Naive thymus-derived CD8-positive, alpha-beta T cell (primary cell): ENCODE results near the gene RAB7A. TPM values are rescaled to one million over a fixed set of nuclear protein-coding genes. Genes with fewer than 3 reads are reported as not detected.

ENCODE experiments used
- ATAC-seq, 2 donors: fragments of 150-1000 bp; cut with Tn5 transposase in 1 of 2; sonication (Bioruptor Pico), chemical (Tn5 transposase) in 1 of 2; 1 replicate in 1 of 2; 2 replicates in 1 of 2; pipeline ENCODE4 v1.10.0; 2021; ENCODE audit warnings: mild to moderate bottlenecking in 2 of 2, moderate library complexity in 2 of 2
- POLR2A ChIA-PET: fragments of 350-600 bp; sonication (Branson Sonifier 250); formaldehyde crosslinking; loops from one replicate; lab custom pipeline; 2021; ENCODE audit warnings: antibody characterized with exemption; lab: Charles Lee
- DNase-seq, 10 donors: peaks; one replicate each; pipeline versions ENCODE4 v3.0.0 to v3.0.0-alpha.2; 2020 to 2022
- H3K27ac Mint-ChIP-seq, 10 donors: one replicate each; pipeline ENCODE4 v1.8.0; 2020 to 2022; ENCODE audit warnings: mild to moderate bottlenecking in 10 of 10, mixed read lengths in 10 of 10, moderate library complexity in 4 of 10, inconsistent platforms in 1 of 10
- H3K27me3 Mint-ChIP-seq, 5 donors: one replicate each; pipeline ENCODE4 v1.8.0; 2021 to 2022; ENCODE audit warnings: mixed read lengths in 5 of 5
- H3K36me3 Mint-ChIP-seq, 3 donors: one replicate each; pipeline ENCODE4 v1.8.0; 2020 to 2022; ENCODE audit warnings: mixed read lengths in 3 of 3, mild to moderate bottlenecking in 2 of 3, inconsistent platforms in 1 of 3
- H3K4me1 Mint-ChIP-seq, 4 donors: one replicate each; pipeline ENCODE4 v1.8.0; 2021 to 2022; ENCODE audit warnings: mixed read lengths in 4 of 4
- H3K4me3 Mint-ChIP-seq, 10 donors: one replicate each; pipeline ENCODE4 v1.8.0; 2020 to 2022; ENCODE audit warnings: mild to moderate bottlenecking in 10 of 10, mixed read lengths in 10 of 10, moderate library complexity in 6 of 10, inconsistent platforms in 1 of 10
- H3K9me3 Mint-ChIP-seq, 9 donors: one replicate each; pipeline ENCODE4 v1.8.0; 2020 to 2022; ENCODE audit warnings: mixed read lengths in 9 of 9, mild to moderate bottlenecking in 3 of 9, inconsistent platforms in 1 of 9, moderate library complexity in 1 of 9
- polyA plus RNA-seq, 3 donors: library from polyadenylated mRNA; unstranded; fragments of 300-500 nt; fragmentation: Illumina TruSeq; gene quantifications; one replicate each; pipeline ENCODE4 v1.2.3, GENCODE V29; 2021
- total RNA-seq, 8 experiments: library from RNA in 2 of 8; stranded (reverse) in 2 of 8; gene quantifications; one replicate each; pipeline ENCODE4 v1.2.3 and lab custom pipeline; 2021 to 2026

Gene RAB7A
- total and polyA plus RNA-seq, 5 experiments from 2014 or later: 140 to 200 (median 177) TPM

DNA sequence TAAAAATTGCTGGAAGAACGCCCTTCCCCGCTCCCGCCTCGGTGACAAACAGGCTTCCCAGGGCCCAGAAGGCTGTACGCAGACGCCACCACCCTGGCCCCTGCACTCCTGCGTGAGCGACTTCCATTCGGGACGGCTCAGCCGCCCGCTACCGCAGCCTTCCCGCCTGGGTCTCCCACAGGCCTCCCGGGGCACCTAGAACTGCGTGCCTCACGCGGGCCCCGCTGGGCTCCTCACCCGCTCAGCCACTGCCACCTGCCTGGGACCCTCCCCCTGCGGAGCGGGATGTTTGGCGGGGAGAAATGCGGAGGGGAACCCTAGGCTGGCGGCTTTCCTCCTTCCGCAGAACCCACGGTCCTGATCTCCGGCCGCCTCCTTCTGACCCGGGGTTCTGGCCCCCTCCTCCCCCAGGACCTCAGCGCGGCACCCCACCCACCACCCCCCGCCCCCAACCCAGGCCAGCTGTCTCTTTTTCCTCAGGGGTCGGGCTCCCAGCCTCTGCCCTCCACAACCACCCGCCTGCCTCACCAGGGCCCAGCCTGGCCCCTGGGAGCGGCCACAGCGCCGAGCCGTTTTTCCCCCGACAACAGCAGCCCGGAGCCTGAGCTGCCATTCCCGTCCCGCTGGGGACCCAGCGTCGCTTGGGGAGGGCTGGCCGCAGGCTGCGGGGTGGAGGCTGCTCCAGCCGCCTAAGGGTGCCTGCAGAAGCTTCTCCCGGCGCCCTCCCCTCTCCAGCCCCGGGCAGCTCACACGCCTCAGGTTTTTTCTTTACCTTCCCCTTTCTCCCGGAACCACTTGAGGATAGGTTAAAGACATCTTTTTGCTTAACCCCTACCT, 27.6 kb upstream of the RAB7A start:
- ATAC-seq (peak; percentile 74 to 83), DNase-seq (peak in 5 of 10 donors; percentile 13 to 26 (median 21))
- POLR2A ChIA-PET: interaction anchor here (0.5 to 2.4 kb wide), 3 partner anchors 17 to 92 kb away, joined by 4 to 7 read pairs (median 7); no protein-coding TSS in a partner anchor
- H3K4me3 Mint-ChIP-seq: peak overlapping the region; percentile 71 to 87 (median 82)
- no peaks in the 10 kb centered on the region for H3K36me3 Mint-ChIP-seq
- H3K4me1 Mint-ChIP-seq: peaks cover 0 to 11% (median 3%) of the 10 kb centered on the region in 4 donors
- no peaks in the 10 kb centered on the region for H3K9me3 Mint-ChIP-seq
- peak overlapping the region in 7 of 10 donors; percentile 15 to 75 (median 57) for H3K27ac Mint-ChIP-seq
- H3K27me3 Mint-ChIP-seq: peaks cover 0 to 1% (median 0%) of the 10 kb centered on the region in 5 donors

- DNase-seq (no peak), ATAC-seq (no peak)
- POLR2A ChIA-PET: interaction anchor here (0.5 to 1.0 kb wide), 2 partner anchors 21 to 81 kb away, joined by 3 to 4 read pairs; no protein-coding TSS in a partner anchor
- Mint-ChIP-seq H3K36me3 (no peaks in the 10 kb centered on the region), H3K9me3 (no peaks in the 10 kb centered on the region), H3K4me3 (peak overlapping the region in 1 of 10 donors; percentile 6), H3K4me1 (peaks cover 0 to 11% (median 3%) of the 10 kb centered on the region in 4 donors), H3K27me3 (peaks cover 0 to 1% (median 0%) of the 10 kb centered on the region in 5 donors), H3K27ac (peak overlapping the region in 1 of 10 donors; percentile 0)
Observed at GRCh38 chr3:128701342-128702212, 24.4 kb upstream of the RAB7A start.

DNA sequence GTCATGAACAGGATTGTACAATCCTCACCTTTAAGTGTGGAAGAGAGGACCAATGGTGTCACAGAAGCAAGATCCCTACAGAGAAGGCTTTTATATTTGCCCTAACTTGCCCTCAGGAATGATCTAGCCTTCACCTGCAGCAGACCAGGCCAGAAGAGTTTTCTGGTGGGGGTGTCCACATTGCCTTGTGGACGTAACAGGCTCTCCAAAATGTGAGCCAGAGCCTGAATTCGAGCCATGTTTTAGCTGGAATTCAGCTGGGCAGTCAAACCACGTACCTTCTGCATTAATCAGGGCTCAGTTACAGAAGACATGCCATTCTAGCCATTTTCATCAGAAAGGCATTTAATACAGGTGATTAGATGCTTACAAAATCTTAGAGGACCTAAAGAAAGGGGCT, 23.6 kb upstream of the RAB7A start:
- no peaks in the 10 kb centered on the region for H3K36me3 Mint-ChIP-seq
- no peak for DNase-seq
- POLR2A ChIA-PET: interaction anchor here (1.0 kb wide), 1 partner anchor 22 kb away, joined by 3 read pairs; no protein-coding TSS in a partner anchor

DNA sequence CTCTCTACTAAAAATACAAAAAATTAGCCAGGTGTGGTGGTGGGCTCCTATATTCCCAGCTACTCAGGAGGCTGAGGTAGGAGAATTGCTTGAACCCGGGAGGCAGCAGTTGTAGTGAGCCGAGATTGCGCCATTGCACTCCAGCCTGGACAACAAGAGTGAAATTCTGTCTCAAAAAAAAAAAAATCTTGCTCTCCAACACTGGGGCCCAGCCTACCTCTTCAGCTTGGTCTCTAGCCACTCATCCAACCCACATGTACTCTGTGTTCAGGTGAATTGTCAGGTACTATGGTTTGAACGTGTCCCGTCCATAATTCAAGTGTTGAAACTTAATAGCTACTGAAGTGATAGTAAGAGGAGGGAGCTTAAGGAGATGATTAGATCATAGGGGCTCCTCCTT, 22.4 kb upstream of the RAB7A start:
- H3K4me1 Mint-ChIP-seq: peaks cover 0 to 5% (median under 1%) of the 10 kb centered on the region in 4 donors
- POLR2A ChIA-PET: no interaction called here
- H3K9me3 Mint-ChIP-seq: no peaks in the 10 kb centered on the region
- DNase-seq: no peak
- no peaks in the 10 kb centered on the region for H3K36me3 Mint-ChIP-seq
- no peak for ATAC-seq
- H3K4me3 Mint-ChIP-seq: no peak overlapping the region
- H3K27ac Mint-ChIP-seq: no peak overlapping the region
- peaks cover 0 to 1% (median 0%) of the 10 kb centered on the region in 5 donors for H3K27me3 Mint-ChIP-seq

More for the DNA sequence above, 23.6 kb upstream of the RAB7A start:
- ATAC-seq: no peak
- Mint-ChIP-seq H3K27me3 (peaks cover 0 to 1% (median 0%) of the 10 kb centered on the region in 5 donors), H3K4me1 (peaks cover 0 to 11% (median 3%) of the 10 kb centered on the region in 4 donors), H3K4me3 (no peak overlapping the region), H3K27ac (no peak overlapping the region), H3K9me3 (no peaks in the 10 kb centered on the region)

- POLR2A ChIA-PET: interaction anchor here (0.7 to 1.2 kb wide), 2 partner anchors 20 to 31 kb away, joined by 3 read pairs; partner anchors contain the start of gene RAB7A
- Mint-ChIP-seq H3K9me3 (no peaks in the 10 kb centered on the region), H3K27ac (peak overlapping the region in 1 of 10 donors; percentile 56), H3K4me3 (no peak overlapping the region), H3K27me3 (no peaks in the 10 kb centered on the region), H3K4me1 (no peaks in the 10 kb centered on the region), H3K36me3 (no peaks in the 10 kb centered on the region)
- ATAC-seq (no peak), DNase-seq (no peak)
Observed at GRCh38 chr3:128706086-128706615, 19.8 kb upstream of the RAB7A start.

DNA sequence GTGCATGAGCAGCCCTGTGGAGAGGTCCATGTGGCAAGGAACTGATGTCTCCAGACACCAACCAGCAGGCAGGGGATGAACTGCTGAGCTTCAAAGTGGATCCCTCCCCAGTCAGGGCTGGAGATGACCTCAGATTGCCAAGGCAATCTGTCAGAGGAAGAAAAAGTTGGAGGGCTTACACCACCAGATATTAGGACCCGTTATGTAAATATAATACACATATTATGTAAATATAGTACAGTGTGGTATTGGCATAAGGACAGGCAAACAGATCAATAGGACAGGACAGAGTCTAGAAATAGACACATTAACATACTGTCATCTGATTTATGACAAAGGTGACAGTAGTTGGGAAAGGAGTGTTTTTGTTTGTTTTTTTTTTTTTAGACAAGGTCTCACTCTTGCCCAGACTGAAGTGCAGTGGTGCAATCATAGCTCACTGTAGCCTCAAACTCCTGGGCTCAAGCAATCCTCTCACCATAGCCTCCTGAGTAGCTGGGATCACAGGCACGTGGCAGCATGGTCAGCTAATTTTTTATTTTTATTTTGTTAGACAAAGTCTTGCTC, 18.0 kb upstream of the RAB7A start:
- ATAC-seq (no peak), DNase-seq (no peak)
- H3K27me3 Mint-ChIP-seq: no peaks in the 10 kb centered on the region
- no peak overlapping the region for H3K4me3 Mint-ChIP-seq
- H3K27ac Mint-ChIP-seq: peak overlapping the region in 2 of 10 donors; percentile 3 to 43
- H3K36me3 Mint-ChIP-seq: no peaks in the 10 kb centered on the region
- POLR2A ChIA-PET: interaction anchor here (1.2 kb wide), 1 partner anchor 12 kb away, joined by 4 read pairs; no protein-coding TSS in a partner anchor
- H3K9me3 Mint-ChIP-seq: no peaks in the 10 kb centered on the region
- no peaks in the 10 kb centered on the region for H3K4me1 Mint-ChIP-seq

DNA sequence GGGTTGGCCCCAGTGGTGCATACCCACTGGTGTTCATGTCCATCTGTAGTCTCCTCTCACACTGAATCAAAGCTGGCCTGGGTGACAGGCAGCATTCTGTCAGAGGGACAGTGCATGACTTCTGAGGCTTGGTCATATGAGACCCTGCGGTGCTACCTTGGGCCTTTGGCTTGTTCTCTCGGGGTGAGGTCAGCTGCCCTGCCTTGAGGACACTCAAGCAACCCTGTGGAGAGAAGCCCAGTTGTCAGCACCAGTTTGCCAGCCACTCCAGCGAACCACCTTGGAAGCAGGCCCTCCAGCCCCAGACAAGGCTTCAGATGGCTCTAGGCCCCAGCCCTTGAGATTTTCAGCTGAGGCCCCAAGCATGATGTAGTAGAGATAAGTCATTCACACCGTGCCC, 16.9 kb upstream of the RAB7A start:
- DNase-seq: no peak
- no peak for ATAC-seq
- no peak overlapping the region for H3K4me3 Mint-ChIP-seq
- H3K36me3 Mint-ChIP-seq: no peaks in the 10 kb centered on the region
- H3K27me3 Mint-ChIP-seq: no peaks in the 10 kb centered on the region
- POLR2A ChIA-PET: no interaction called here
- H3K4me1 Mint-ChIP-seq: no peaks in the 10 kb centered on the region
- no peak overlapping the region for H3K27ac Mint-ChIP-seq
- H3K9me3 Mint-ChIP-seq: no peaks in the 10 kb centered on the region

DNA sequence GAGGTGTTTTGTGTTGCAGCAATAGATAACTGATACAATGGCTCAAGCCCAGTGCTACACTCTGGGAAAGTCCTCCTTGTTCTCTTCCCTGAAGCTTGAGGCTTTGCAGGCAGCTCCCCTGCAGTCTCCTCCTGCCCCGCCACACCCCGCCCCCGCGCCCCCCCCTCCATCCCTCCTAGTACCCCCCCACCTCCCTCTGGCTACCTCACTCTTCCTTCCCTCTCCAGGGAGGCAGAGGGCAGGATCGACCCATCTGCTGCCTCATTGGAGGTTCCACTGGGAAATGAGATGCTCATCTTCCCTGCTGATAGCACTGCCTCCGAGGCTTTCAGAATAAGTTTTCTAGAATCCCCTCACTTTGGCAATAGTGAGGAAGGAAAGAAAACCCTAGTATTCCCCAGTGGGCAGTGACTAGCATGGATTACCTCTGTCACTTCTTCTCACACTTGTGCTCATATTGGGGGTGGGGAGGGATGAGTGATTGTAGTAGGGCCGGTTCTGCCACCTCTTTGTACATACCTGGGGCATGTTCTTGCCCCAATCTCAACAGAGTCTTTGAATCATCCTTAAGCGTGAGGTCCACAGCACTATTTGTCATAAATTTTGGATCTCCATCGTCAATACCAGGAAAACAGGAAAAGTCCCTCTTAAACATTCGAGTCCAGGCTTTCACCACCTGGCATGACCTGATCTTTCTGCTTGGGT, 16.3 kb upstream of the RAB7A start:
- Mint-ChIP-seq H3K9me3 (no peaks in the 10 kb centered on the region), H3K36me3 (no peaks in the 10 kb centered on the region), H3K4me3 (no peak overlapping the region), H3K27ac (no peak overlapping the region), H3K27me3 (no peaks in the 10 kb centered on the region), H3K4me1 (peaks cover 0 to 2% (median 2%) of the 10 kb centered on the region in 4 donors)
- DNase-seq (no peak), ATAC-seq (no peak)
- POLR2A ChIA-PET: interaction anchor here (0.7 kb wide), 1 partner anchor 9 kb away, joined by 3 read pairs; no protein-coding TSS in a partner anchor

GRCh38 chr3:128710816-128711433, 15.1 kb upstream of the RAB7A start:
- H3K4me3 Mint-ChIP-seq: no peak overlapping the region
- peaks cover 6 to 10% (median 9%) of the 10 kb centered on the region in 4 donors for H3K4me1 Mint-ChIP-seq
- DNase-seq: no peak
- H3K27ac Mint-ChIP-seq: peak overlapping the region in 1 of 10 donors; percentile 50
- H3K36me3 Mint-ChIP-seq: no peaks in the 10 kb centered on the region
- no peaks in the 10 kb centered on the region for H3K9me3 Mint-ChIP-seq
- H3K27me3 Mint-ChIP-seq: no peaks in the 10 kb centered on the region
- POLR2A ChIA-PET: interaction anchor here (0.5 kb wide), 1 partner anchor 56 kb away, joined by 3 read pairs; no protein-coding TSS in a partner anchor
- ATAC-seq: no peak

- Mint-ChIP-seq H3K36me3 (no peaks in the 10 kb centered on the region), H3K4me3 (no peak overlapping the region), H3K27me3 (no peaks in the 10 kb centered on the region), H3K9me3 (no peaks in the 10 kb centered on the region), H3K27ac (peak overlapping the region in 1 of 10 donors; percentile 22), H3K4me1 (peaks cover 6 to 13% (median 9%) of the 10 kb centered on the region in 4 donors)
- POLR2A ChIA-PET: no interaction called here
- no peak for DNase-seq
- no peak for ATAC-seq
Observed at GRCh38 chr3:128712848-128713247, 13.1 kb upstream of the RAB7A start.
